VCaP (cell line): ENCODE results near the gene SH2D3C.
A peak's percentile ranks its signal among the peaks of the same experiment; 100 is the strongest.

Experiments used
- H3K27ac ChIP-seq: fragments of 450-650 bp; 2 replicates; pipeline ENCODE4 v1.5.1; 2017
- TF ChIP-seq, protein P1 (sequence below): fragments of 450-650 bp; conservative IDR thresholded peaks from 2 replicates; pipeline ENCODE4 v1.5.1; 2017; ENCODE audit warnings: mild to moderate bottlenecking, moderate library complexity

The SH2D3C gene

DNA sequence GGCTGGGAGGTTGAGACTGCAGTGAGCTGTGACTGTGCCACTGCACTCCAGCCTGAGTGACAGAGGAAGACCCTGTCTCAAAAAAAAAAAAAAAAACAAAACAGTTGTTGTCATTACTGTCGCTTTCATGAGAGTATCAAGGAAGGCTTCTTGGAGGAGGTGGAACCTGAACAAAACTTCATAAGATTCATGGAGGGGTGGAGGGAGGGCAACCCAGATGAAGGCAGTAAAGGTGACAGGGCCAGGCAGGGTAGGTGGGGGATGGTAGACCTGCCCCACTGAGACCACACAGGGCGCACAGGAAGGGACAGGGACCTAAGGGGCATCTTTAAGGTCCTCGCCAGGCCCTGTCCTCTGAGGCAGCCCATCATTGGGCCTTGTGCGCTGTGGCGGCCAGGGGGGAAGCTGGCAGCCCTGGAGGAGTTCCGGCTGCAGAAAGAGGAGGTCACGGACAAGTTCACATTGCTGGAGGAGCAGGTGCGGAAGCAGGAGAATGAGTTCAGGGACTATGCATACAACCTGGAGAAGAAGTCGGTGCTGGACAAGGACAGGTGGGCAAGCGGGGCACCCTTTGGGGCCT lies 68.2 kb downstream of the SH2D3C start:
- H3K27ac ChIP-seq = no peak overlapping the region
- TF ChIP-seq, protein P1, sequence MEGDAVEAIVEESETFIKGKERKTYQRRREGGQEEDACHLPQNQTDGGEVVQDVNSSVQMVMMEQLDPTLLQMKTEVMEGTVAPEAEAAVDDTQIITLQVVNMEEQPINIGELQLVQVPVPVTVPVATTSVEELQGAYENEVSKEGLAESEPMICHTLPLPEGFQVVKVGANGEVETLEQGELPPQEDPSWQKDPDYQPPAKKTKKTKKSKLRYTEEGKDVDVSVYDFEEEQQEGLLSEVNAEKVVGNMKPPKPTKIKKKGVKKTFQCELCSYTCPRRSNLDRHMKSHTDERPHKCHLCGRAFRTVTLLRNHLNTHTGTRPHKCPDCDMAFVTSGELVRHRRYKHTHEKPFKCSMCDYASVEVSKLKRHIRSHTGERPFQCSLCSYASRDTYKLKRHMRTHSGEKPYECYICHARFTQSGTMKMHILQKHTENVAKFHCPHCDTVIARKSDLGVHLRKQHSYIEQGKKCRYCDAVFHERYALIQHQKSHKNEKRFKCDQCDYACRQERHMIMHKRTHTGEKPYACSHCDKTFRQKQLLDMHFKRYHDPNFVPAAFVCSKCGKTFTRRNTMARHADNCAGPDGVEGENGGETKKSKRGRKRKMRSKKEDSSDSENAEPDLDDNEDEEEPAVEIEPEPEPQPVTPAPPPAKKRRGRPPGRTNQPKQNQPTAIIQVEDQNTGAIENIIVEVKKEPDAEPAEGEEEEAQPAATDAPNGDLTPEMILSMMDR = no peak

DNA sequence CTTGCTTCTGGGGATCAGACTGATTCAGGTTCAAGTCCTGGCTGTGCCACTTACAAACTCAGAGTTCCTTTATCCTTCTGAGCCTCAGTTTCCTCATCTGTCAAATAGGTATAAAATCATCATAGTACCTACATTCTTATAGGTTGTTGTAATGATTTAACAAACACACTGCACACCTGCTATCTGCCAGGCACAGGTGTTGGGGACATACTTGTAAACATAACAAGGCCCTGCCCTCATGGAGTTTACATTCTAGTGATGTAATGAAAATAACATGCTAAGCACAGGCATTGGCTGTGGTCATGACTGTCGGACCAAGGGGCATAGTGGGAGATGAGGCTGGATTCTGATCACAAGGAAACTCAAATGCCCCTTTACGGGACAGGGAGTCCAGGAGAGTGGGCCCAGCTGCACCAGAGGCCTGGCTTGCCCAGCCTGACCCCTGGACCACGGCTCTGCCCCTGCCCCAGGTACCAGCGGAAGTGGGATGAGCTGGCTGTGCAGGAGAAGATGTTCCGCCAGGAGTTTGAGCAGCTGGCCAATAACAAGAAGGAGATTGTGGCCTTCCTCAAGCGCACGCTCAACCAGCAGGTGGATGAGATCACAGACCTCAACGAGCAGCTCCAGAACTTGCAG lies 69.4 kb downstream of the SH2D3C start:
- TF ChIP-seq, protein P1 = no peak
- no peak overlapping the region for H3K27ac ChIP-seq

DNA sequence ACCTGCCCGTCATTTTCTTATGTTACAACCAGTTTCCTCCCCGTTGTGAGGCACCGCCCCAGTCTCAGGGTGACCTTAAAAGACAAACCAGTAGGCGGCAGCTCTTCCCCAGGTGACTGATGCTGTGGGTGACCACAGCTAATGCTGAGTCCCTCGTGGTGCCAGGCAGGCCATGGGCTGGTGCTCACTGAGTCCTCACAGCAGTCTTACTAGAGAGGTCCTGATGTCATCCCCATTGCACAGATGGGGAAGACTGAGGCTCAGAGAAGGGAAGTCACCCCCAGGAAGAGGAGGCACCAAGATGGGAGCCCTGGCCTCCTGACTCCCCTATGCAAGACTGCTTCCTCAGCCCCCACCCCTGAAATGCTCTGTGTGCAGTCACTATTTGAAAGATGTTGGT lies 70.7 kb downstream of the SH2D3C start:
- no peak overlapping the region for H3K27ac ChIP-seq
- TF ChIP-seq, protein P1 = peak; percentile 22; the same call in 1 of the 2 replicates

DNA sequence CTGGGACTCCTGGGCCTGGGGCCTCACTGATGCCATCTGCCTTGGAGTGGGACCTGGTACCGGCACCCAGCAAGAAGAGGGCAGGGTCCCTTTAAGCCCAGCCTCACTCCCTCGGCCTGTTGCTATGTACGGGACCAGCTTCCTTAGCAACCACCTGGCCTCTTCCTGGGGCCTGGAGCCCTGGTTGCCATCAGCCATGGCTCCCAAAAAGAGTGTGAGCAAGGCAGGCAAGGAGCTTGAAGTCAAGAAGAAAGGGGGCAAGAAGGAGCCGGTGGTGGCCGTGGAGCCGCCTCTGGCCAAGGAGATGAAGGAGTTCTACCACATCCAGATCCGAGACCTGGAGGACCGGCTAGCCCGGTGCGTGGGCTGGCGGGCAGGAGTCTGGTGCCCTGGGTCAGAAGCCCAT lies 71.6 kb downstream of the SH2D3C start, which contains the start of gene CFAP157:
TSS of gene CFAP157 (plus strand) at position 153 of the 406 bp plus-strand sequence. CDS start at position 197, 44 bp downstream.
- TF ChIP-seq, protein P1 = no peak
- no peak within 1 kb of the TSS for H3K27ac ChIP-seq

DNA sequence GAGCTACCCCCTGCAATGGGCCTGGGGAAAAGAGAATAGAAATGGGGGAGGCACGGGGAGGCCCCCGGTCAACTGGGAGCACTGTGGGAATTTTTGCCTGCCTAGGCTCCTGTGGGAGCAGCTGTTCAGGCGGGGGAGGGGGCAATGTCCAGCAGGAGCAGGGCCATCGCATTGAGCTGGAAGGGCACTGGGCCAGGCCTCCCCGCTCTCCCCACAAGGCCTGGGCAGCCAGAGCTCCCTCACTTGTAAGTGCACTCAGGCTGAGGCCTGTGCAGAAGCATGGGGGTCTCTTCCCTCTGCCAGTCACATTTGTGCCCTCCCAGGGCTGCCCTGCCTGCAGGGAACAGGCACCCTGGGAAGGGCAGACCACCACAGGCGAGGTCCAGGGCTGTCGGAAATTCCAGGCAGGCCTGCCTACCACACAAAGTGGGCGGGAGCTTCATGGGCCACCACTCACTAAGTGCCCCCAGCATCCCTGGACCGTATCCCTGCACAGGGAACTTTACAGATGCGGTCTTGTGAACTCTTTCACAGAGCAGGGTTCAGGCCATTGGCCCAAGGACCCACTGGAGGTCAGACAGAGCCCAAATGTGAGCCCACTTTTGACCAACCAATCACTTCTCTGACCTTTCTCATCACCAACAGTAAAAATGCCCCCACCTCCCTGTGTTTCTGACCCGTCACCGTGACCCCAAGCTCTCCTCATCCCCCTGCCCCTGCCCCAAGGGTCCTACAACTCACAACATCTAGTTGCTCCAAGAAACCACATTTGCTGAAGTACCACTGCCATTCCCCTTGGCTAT lies 72.7 kb downstream of the SH2D3C start:
- no peak overlapping the region for H3K27ac ChIP-seq
- TF ChIP-seq, protein P1 = no peak

DNA sequence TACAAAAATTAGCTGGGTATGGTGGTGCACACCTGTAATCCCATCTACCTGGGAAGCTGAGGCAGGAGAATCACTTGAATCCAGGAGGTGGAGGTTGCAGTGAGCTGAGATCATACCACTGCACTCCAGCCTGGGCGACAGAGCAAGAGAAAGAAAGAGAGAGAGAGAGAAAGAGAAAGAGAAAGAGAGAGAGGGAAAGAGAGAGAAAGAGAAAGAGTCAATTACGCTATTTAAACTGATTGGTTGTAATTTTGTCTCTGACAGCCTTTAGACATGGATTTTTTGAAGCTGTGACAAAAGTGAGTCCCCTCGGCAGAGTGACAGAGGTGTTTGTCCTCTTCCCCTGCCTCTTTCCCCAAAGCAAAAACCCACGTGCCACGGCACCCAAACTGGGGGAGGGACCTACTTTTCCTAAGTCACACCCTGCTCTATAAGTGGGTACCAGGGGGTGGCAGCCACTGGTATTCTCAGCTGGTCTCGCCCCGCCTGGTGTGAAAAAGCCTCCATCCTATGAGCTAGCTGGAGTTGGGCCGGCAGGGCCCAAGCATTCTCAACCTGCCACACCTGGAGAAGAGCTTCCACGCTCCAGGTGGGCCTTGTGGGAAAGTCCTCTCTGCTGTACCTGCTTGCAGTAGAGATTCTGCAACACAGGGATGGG lies 75.0 kb downstream of the SH2D3C start:
- TF ChIP-seq, protein P1 = no peak
- no peak overlapping the region for H3K27ac ChIP-seq
